ENCODE results near the gene MICAL2.

Gene MICAL2

DNA sequence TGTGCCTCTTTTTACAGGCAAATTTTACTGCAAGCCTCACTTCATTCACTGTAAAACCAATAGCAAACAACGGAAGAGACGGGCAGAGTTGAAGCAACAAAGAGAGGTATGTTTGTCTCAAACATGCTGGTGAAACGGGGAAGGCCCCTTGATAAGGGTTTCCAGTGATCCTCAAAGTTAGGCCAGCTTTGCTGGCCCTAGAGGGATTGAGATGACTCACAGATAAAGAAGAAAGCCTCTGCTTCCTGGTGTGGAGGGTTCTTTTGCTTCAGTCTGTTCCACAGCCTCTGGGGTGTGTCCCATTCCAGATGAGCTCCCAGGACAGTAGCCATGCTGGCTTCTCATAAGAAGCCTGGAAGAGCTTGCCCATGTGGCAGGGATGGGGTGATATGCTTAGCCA is 148.1 kb downstream of the MICAL2 start:
- no peak for DNase-seq (ENCODE audit: low read depth, low spot score)
- POLR2A ChIA-PET = no interaction called here
- CTCF ChIA-PET = interaction anchor here (0.8 to 2.0 kb wide), 4 partner anchors 12 to 211 kb away, joined by 3 to 7 read pairs (median 4); no protein-coding TSS in a partner anchor

DNA sequence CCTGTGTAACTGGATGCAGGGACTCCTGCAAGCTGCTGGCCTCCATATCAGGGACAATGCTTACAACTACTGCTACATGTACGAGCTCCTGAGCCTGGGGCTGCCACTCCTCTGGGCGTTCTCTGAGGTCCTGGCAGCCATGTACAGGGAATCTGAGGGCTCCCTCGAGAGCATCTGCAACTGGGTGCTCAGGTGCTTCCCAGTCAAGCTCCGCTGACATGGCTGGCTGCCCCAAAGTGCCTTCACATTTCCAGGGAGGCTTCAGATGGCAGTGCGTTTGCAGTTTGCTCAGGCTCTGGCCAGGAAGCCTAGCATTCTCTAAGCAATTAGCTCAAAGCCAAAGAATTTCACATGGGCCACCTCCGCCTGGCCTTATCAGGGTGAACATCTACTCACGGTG is 149.6 kb downstream of the MICAL2 start:
- POLR2A ChIA-PET = no interaction called here
- CTCF ChIA-PET = interaction anchor here (0.7 to 1.9 kb wide), 7 partner anchors 11 to 329 kb away, joined by 3 to 13 read pairs (median 7); no protein-coding TSS in a partner anchor
- no peak overlapping the region for H3K4me3 ChIP-seq (ENCODE audit: low read depth, low read length)
- TF ChIP-seq, protein P1, sequence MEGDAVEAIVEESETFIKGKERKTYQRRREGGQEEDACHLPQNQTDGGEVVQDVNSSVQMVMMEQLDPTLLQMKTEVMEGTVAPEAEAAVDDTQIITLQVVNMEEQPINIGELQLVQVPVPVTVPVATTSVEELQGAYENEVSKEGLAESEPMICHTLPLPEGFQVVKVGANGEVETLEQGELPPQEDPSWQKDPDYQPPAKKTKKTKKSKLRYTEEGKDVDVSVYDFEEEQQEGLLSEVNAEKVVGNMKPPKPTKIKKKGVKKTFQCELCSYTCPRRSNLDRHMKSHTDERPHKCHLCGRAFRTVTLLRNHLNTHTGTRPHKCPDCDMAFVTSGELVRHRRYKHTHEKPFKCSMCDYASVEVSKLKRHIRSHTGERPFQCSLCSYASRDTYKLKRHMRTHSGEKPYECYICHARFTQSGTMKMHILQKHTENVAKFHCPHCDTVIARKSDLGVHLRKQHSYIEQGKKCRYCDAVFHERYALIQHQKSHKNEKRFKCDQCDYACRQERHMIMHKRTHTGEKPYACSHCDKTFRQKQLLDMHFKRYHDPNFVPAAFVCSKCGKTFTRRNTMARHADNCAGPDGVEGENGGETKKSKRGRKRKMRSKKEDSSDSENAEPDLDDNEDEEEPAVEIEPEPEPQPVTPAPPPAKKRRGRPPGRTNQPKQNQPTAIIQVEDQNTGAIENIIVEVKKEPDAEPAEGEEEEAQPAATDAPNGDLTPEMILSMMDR (IDR thresholded peaks at IDR 0.05; ENCODE audit: insufficient read depth, low read length, missing control alignments) = no peak
- DNase-seq (ENCODE audit: low read depth, low spot score) = no peak

More for the DNA sequence above, 148.1 kb downstream of the MICAL2 start:
- H3K4me3 ChIP-seq (ENCODE audit: low read depth, low read length) = no peak overlapping the region
- TF ChIP-seq, protein P1 (IDR thresholded peaks at IDR 0.05; ENCODE audit: insufficient read depth, low read length, missing control alignments) = no peak

DNA sequence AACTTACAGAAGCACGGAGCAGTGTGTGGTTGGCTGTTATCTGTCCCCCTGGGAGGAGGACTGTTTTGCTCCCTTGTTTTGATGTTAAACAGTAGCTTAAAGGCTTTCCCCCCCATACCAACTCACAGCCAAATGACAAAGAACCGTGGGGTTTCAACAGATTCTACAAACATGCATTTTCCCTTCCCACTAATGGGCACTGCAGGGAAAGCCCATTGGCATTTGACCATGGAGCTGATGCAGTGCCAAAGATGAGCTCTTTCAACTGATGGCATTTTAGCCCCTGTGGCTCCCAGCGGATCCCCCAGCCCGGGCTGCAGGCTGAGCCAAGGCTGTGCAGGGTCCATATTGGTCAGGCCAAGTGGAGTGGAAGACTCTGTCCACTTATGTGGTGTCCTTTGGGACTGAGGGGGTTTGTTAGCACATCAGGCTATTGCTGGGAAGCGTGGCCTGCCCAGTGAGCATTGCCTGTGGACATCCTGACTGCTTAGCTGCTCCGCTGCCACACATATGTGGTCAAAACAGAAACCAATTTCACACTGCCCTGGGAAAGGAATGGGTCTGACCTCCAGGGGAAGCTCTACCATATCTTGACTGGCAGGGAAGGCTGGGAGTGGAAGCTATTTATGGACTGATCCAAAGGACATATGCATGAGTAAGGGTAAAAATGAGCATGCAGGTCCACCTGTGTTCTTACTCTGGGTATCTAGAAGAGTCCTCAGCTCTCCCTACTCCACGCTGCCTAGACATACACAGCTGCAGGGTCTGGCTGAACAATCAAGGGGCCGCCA is 150.5 kb downstream of the MICAL2 start:
- no peak for DNase-seq (ENCODE audit: low read depth, low spot score)
- H3K4me3 ChIP-seq (ENCODE audit: low read depth, low read length) = no peak overlapping the region
- TF ChIP-seq, protein P1 (IDR thresholded peaks at IDR 0.05; ENCODE audit: insufficient read depth, low read length, missing control alignments) = no peak
- CTCF ChIA-PET = interaction anchor here (0.7 to 2.0 kb wide), 10 partner anchors 10 to 330 kb away, joined by 3 to 13 read pairs (median 4); no protein-coding TSS in a partner anchor
- POLR2A ChIA-PET = no interaction called here

DNA sequence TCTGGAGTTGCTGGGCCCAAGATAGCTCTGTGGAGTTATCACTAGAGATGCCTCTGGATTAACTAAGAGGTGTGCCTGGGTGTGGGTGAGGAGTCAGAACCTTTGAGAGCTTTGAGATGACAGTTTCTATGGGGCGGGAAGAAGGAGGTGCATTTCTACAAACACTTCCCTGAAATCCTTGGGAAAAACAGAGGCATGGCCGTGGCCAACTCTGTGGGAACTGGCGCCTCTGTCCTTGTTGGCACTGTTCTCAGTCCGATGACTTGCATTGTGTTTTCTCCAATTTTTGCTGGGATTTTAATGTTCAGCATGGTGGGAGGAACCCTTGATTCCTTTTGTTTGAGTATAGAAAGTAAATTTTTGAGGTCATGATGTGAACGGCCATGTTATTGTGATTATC is 151.2 kb downstream of the MICAL2 start:
- DNase-seq (ENCODE audit: low read depth, low spot score) = no peak
- H3K4me3 ChIP-seq (ENCODE audit: low read depth, low read length) = no peak overlapping the region
- TF ChIP-seq, protein P1 (IDR thresholded peaks at IDR 0.05; ENCODE audit: insufficient read depth, low read length, missing control alignments) = no peak
- POLR2A ChIA-PET = no interaction called here
- CTCF ChIA-PET = interaction anchor here (1.5 to 2.0 kb wide), 6 partner anchors 11 to 215 kb away, joined by 3 to 13 read pairs (median 6); no protein-coding TSS in a partner anchor

DNA sequence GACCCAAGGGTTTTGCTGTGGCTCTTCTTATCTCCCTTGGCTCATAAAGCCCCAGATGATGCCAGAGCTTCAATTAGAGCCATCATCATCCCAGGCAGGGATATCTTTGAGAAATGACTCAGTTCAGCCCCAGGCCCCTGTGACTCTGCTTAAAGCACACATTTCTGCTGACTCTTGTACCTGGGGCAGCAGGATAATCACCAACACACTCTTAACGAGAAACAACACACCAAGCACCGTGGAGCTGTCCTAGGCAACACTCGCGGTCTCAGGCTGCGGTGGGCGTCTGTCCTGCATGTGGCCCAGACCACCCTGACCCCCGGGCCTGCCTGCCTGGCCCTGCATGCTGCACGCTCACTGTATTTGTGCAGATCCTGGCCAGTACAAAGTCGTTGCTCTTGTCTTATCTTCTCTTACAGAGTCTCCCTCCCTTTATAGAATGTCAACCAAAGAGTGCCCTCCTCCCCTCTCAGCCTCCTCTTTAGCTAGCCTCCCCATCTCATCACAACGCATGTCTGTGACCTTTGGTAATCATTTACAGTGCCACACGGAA is 152.8 kb downstream of the MICAL2 start:
- POLR2A ChIA-PET = no interaction called here
- CTCF ChIA-PET = interaction anchor here (0.9 to 2.0 kb wide), 6 partner anchors 10 to 26 kb away, joined by 3 to 9 read pairs (median 4); no protein-coding TSS in a partner anchor
- TF ChIP-seq, protein P1 (IDR thresholded peaks at IDR 0.05; ENCODE audit: insufficient read depth, low read length, missing control alignments) = no peak
- DNase-seq (ENCODE audit: low read depth, low spot score) = no peak
- H3K4me3 ChIP-seq (ENCODE audit: low read depth, low read length) = no peak overlapping the region

DNA sequence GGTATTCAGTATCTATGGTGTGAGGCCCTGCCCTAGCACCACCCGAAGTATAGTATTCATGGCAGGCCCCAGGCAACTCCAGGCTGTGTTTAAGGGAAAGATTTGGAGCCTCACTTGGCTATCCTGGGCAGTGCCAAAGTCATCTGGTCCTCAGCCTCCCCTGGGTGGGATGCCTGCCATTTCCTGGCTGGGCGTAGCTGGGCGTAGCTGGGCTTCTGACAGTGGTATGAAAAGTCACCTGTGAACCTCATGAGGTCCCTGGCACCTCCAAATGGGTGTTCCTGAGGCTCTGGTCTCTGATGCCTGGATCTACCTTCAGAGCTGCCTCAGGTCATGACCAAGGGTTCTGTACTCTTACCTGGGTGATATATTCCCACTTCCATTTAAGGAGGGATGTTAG is 154.0 kb downstream of the MICAL2 start:
- TF ChIP-seq, protein P1 (IDR thresholded peaks at IDR 0.05; ENCODE audit: insufficient read depth, low read length, missing control alignments) = no peak
- H3K4me3 ChIP-seq (ENCODE audit: low read depth, low read length) = no peak overlapping the region
- POLR2A ChIA-PET = interaction anchor here (1.0 kb wide), 1 partner anchor 217 kb away, joined by 3 read pairs; no protein-coding TSS in a partner anchor
- CTCF ChIA-PET = no interaction called here
- DNase-seq (ENCODE audit: low read depth, low spot score) = no peak

All from AG04449 (cell line).